Stimulated activated naive B cell treated with anti-CD40 and anti-IgM and Interleukin-4, amounts not matched to agents 10 μg/mL and 1 μg/mL and 100 μg/mL, for 72 hours (primary cell): ENCODE results near the gene NDFIP2.

ENCODE experiments used
- ATAC-seq, 2 donors: fragments of 150-1000 bp; cut with Tn5 transposase; replicated peaks; 2 replicates each; pipeline ENCODE4 v1.10.0; 2021; ENCODE audit warnings: moderate library complexity in 1 of 2
- DNase-seq: peaks from one replicate; pipeline ENCODE4 v3.0.0; 2021
- H3K27ac Mint-ChIP-seq: one replicate; pipeline ENCODE4 v1.8.0; 2022; ENCODE audit warnings: mild to moderate bottlenecking, mixed read lengths
- H3K27me3 Mint-ChIP-seq, 2 donors: one replicate each; pipeline ENCODE4 v1.8.0; 2022; ENCODE audit warnings: mixed read lengths in 2 of 2
- H3K36me3 Mint-ChIP-seq, 2 donors: one replicate each; pipeline ENCODE4 v1.8.0; 2022; ENCODE audit warnings: mixed read lengths in 2 of 2, mild to moderate bottlenecking in 1 of 2
- H3K4me1 Mint-ChIP-seq, 2 donors: one replicate each; pipeline ENCODE4 v1.8.0; 2022; ENCODE audit warnings: mixed read lengths in 2 of 2, mild to moderate bottlenecking in 1 of 2
- H3K4me3 Mint-ChIP-seq, 2 donors: one replicate each; pipeline ENCODE4 v1.8.0; 2022; ENCODE audit warnings: mild to moderate bottlenecking in 2 of 2, mixed read lengths in 2 of 2, moderate library complexity in 1 of 2
- H3K9me3 Mint-ChIP-seq, 2 donors: one replicate each; pipeline ENCODE4 v1.8.0; 2022; ENCODE audit warnings: mixed read lengths in 2 of 2, mild to moderate bottlenecking in 1 of 2

The NDFIP2 gene

GRCh38 chr13:79525064-79525857 is 44.3 kb downstream of the NDFIP2 start:
- peak; percentile 41 to 52 for ATAC-seq
- no peak overlapping the region for H3K4me3 Mint-ChIP-seq
- H3K36me3 Mint-ChIP-seq = peaks cover 3 to 7% of the 10 kb centered on the region in 2 donors
- H3K27me3 Mint-ChIP-seq = no peaks in the 10 kb centered on the region
- peaks cover 6 to 9% of the 10 kb centered on the region in 2 donors for H3K4me1 Mint-ChIP-seq
- no peak for DNase-seq
- H3K27ac Mint-ChIP-seq = no peak overlapping the region
- no peaks in the 10 kb centered on the region for H3K9me3 Mint-ChIP-seq

- no peak overlapping the region for H3K27ac Mint-ChIP-seq
- H3K4me3 Mint-ChIP-seq = no peak overlapping the region
- H3K36me3 Mint-ChIP-seq = peaks cover 0 to 8% of the 10 kb centered on the region in 2 donors
Observed at GRCh38 chr13:79527698-79528097, 46.7 kb downstream of the NDFIP2 start.

GRCh38 chr13:79528356-79528755 is 47.4 kb downstream of the NDFIP2 start:
- Mint-ChIP-seq H3K36me3 (peaks cover 0 to 5% of the 10 kb centered on the region in 2 donors), H3K27me3 (no peaks in the 10 kb centered on the region), H3K4me1 (no peaks in the 10 kb centered on the region), H3K27ac (no peak overlapping the region), H3K9me3 (no peaks in the 10 kb centered on the region), H3K4me3 (no peak overlapping the region)
- DNase-seq = no peak
- no peak for ATAC-seq

More at GRCh38 chr13:79527698-79528097, 46.7 kb downstream of the NDFIP2 start:
- Mint-ChIP-seq H3K27me3 (no peaks in the 10 kb centered on the region), H3K4me1 (peaks cover 2 to 4% of the 10 kb centered on the region in 2 donors), H3K9me3 (no peaks in the 10 kb centered on the region)
- ATAC-seq = no peak
- DNase-seq = no peak

- Mint-ChIP-seq H3K4me3 (no peak overlapping the region), H3K9me3 (no peaks in the 10 kb centered on the region), H3K4me1 (no peaks in the 10 kb centered on the region), H3K36me3 (peaks cover 0 to 5% of the 10 kb centered on the region in 2 donors), H3K27me3 (no peaks in the 10 kb centered on the region), H3K27ac (no peak overlapping the region)
- ATAC-seq (no peak), DNase-seq (no peak)
Observed at GRCh38 chr13:79528759-79529191, 47.8 kb downstream of the NDFIP2 start.

GRCh38 chr13:79529817-79530216 is 48.9 kb downstream of the NDFIP2 start:
- no peaks in the 10 kb centered on the region for H3K9me3 Mint-ChIP-seq
- peaks cover 2 to 5% of the 10 kb centered on the region in 2 donors for H3K36me3 Mint-ChIP-seq
- no peak for ATAC-seq

GRCh38 chr13:79530270-79530669 is 49.3 kb downstream of the NDFIP2 start:
- ATAC-seq (no peak), DNase-seq (no peak)
- H3K9me3 Mint-ChIP-seq = no peaks in the 10 kb centered on the region
- H3K4me3 Mint-ChIP-seq = no peak overlapping the region
- H3K27ac Mint-ChIP-seq = no peak overlapping the region
- no peaks in the 10 kb centered on the region for H3K4me1 Mint-ChIP-seq
- H3K36me3 Mint-ChIP-seq = peaks cover 2 to 5% of the 10 kb centered on the region in 2 donors
- H3K27me3 Mint-ChIP-seq = no peaks in the 10 kb centered on the region

More at GRCh38 chr13:79529817-79530216, 48.9 kb downstream of the NDFIP2 start:
- DNase-seq = no peak
- H3K27ac Mint-ChIP-seq = no peak overlapping the region
- H3K4me1 Mint-ChIP-seq = no peaks in the 10 kb centered on the region
- no peak overlapping the region for H3K4me3 Mint-ChIP-seq
- H3K27me3 Mint-ChIP-seq = no peaks in the 10 kb centered on the region

GRCh38 chr13:79531542-79532254 is 50.7 kb downstream of the NDFIP2 start:
- Mint-ChIP-seq H3K4me3 (no peak overlapping the region), H3K36me3 (peaks cover 2 to 5% of the 10 kb centered on the region in 2 donors), H3K27me3 (no peaks in the 10 kb centered on the region), H3K9me3 (no peaks in the 10 kb centered on the region), H3K27ac (no peak overlapping the region), H3K4me1 (no peaks in the 10 kb centered on the region)
- DNase-seq (no peak), ATAC-seq (no peak)

GRCh38 chr13:79532576-79532975 is 51.6 kb downstream of the NDFIP2 start:
- ATAC-seq (no peak), DNase-seq (no peak)
- no peaks in the 10 kb centered on the region for H3K4me1 Mint-ChIP-seq
- no peaks in the 10 kb centered on the region for H3K27me3 Mint-ChIP-seq
- no peak overlapping the region for H3K4me3 Mint-ChIP-seq
- no peak overlapping the region for H3K27ac Mint-ChIP-seq
- peaks cover 2 to 5% of the 10 kb centered on the region in 2 donors for H3K36me3 Mint-ChIP-seq
- no peaks in the 10 kb centered on the region for H3K9me3 Mint-ChIP-seq

GRCh38 chr13:79533781-79534400 is 52.9 kb downstream of the NDFIP2 start:
- ATAC-seq (no peak), DNase-seq (no peak)
- H3K4me1 Mint-ChIP-seq = no peaks in the 10 kb centered on the region
- H3K9me3 Mint-ChIP-seq = no peaks in the 10 kb centered on the region
- no peak overlapping the region for H3K27ac Mint-ChIP-seq
- no peaks in the 10 kb centered on the region for H3K27me3 Mint-ChIP-seq
- no peak overlapping the region for H3K4me3 Mint-ChIP-seq
- H3K36me3 Mint-ChIP-seq = peaks cover 6 to 12% of the 10 kb centered on the region in 2 donors

- Mint-ChIP-seq H3K27me3 (no peaks in the 10 kb centered on the region), H3K36me3 (peaks cover 6 to 12% of the 10 kb centered on the region in 2 donors), H3K9me3 (no peaks in the 10 kb centered on the region), H3K4me3 (no peak overlapping the region), H3K27ac (no peak overlapping the region), H3K4me1 (no peaks in the 10 kb centered on the region)
- ATAC-seq (no peak), DNase-seq (no peak)
Observed at GRCh38 chr13:79534596-79534995, 53.6 kb downstream of the NDFIP2 start.

- Mint-ChIP-seq H3K27me3 (no peaks in the 10 kb centered on the region), H3K9me3 (no peaks in the 10 kb centered on the region), H3K4me1 (no peaks in the 10 kb centered on the region), H3K27ac (no peak overlapping the region), H3K4me3 (no peak overlapping the region), H3K36me3 (peaks cover 6 to 7% of the 10 kb centered on the region in 2 donors)
- DNase-seq (no peak), ATAC-seq (no peak)
Observed at GRCh38 chr13:79538757-79539156, 57.8 kb downstream of the NDFIP2 start.

- Mint-ChIP-seq H3K4me3 (no peak overlapping the region), H3K36me3 (peaks cover 4 to 7% of the 10 kb centered on the region in 2 donors), H3K9me3 (no peaks in the 10 kb centered on the region), H3K4me1 (no peaks in the 10 kb centered on the region), H3K27me3 (no peaks in the 10 kb centered on the region), H3K27ac (no peak overlapping the region)
- DNase-seq (no peak), ATAC-seq (no peak)
Observed at GRCh38 chr13:79540504-79540903, 59.5 kb downstream of the NDFIP2 start.

GRCh38 chr13:79541426-79542049 is 60.6 kb downstream of the NDFIP2 start:
- DNase-seq = no peak
- Mint-ChIP-seq H3K9me3 (no peaks in the 10 kb centered on the region), H3K4me1 (no peaks in the 10 kb centered on the region), H3K36me3 (peaks cover 4 to 7% of the 10 kb centered on the region in 2 donors), H3K27me3 (no peaks in the 10 kb centered on the region), H3K4me3 (no peak overlapping the region), H3K27ac (no peak overlapping the region)
- peak in 1 of 2 donors; percentile 25 for ATAC-seq

GRCh38 chr13:79543883-79544282 is 62.9 kb downstream of the NDFIP2 start:
- ATAC-seq (no peak), DNase-seq (no peak)
- Mint-ChIP-seq H3K4me1 (no peaks in the 10 kb centered on the region), H3K36me3 (no peaks in the 10 kb centered on the region), H3K27me3 (peaks cover 0 to 5% of the 10 kb centered on the region in 2 donors), H3K27ac (no peak overlapping the region), H3K9me3 (no peaks in the 10 kb centered on the region), H3K4me3 (no peak overlapping the region)
